Thoracic aorta (tissue), 2 donors: ENCODE results near the gene CHGA. TPM values are rescaled to one million over a fixed set of nuclear protein-coding genes. Genes with fewer than 3 reads are reported as not detected.

Source experiments
- ATAC-seq: fragments of 150-250 bp; one replicate; pipeline ENCODE4 v1.8.0; 2017; ENCODE audit warnings: low read depth; ENCODE audit not compliant: insufficient number of reproducible peaks, low FRiP score
- DNase-seq: peaks from one replicate; pipeline ENCODE4 v3.0.0-alpha.2; 2020; ENCODE audit warnings: low spot score
- H3K27ac ChIP-seq, 2 donors: fragments of 200-600 bp; sonication (generic); 1 replicate in 1 of 2; 2 replicates in 1 of 2; pipeline ENCODE4 v1.5.1; 2016; ENCODE audit warnings: mild to moderate bottlenecking in 2 of 2, moderate library complexity in 2 of 2
- H3K27me3 ChIP-seq: fragments of 200-600 bp; sonication (generic); replicated peaks from 2 replicates; pipeline ENCODE4 v1.6.0; 2016; ENCODE audit warnings: mild to moderate bottlenecking; ENCODE audit not compliant: insufficient read depth
- H3K36me3 ChIP-seq: fragments of 200-600 bp; sonication (generic); one replicate; pipeline ENCODE4 v1.5.1; 2016
- H3K4me1 ChIP-seq, 2 donors: fragments of 200-600 bp; sonication (generic); 1 replicate in 1 of 2; 2 replicates in 1 of 2; pipeline versions ENCODE4 v1.5.1 to v1.6.0; 2016; ENCODE audit warnings: low read depth in 2 of 2, mild to moderate bottlenecking in 1 of 2; ENCODE audit not compliant: control insufficient read depth in 1 of 2
- H3K4me3 ChIP-seq: fragments of 200-600 bp; sonication (generic); 2 replicates; pipeline ENCODE4 v1.5.1; 2016; ENCODE audit warnings: mild to moderate bottlenecking
- H3K9me3 ChIP-seq: fragments of 200-600 bp; sonication (generic); 2 replicates; pipeline ENCODE4 v1.5.1; 2016
- total RNA-seq, 2 donors: library from RNA; depleted of rRNA; stranded (reverse); fragments of >200 nt; gene quantifications; one replicate each; pipeline versions ENCODE4 v1.1.0 to v1.2.3, GENCODE V29; 2016
- TF ChIP-seq, protein P1 (sequence below): fragments of 200-600 bp; sonication (generic); IDR thresholded peaks from one replicate; pipeline ENCODE4 v1.5.1; 2019; ENCODE audit warnings: antibody characterized with exemption

CHGA gene
- total RNA-seq, 2 donors from 2014 or later: not detected

- ATAC-seq (no peak), DNase-seq (no peak)
- no peaks in the 10 kb centered on the region for H3K9me3 ChIP-seq
- TF ChIP-seq, protein P1, sequence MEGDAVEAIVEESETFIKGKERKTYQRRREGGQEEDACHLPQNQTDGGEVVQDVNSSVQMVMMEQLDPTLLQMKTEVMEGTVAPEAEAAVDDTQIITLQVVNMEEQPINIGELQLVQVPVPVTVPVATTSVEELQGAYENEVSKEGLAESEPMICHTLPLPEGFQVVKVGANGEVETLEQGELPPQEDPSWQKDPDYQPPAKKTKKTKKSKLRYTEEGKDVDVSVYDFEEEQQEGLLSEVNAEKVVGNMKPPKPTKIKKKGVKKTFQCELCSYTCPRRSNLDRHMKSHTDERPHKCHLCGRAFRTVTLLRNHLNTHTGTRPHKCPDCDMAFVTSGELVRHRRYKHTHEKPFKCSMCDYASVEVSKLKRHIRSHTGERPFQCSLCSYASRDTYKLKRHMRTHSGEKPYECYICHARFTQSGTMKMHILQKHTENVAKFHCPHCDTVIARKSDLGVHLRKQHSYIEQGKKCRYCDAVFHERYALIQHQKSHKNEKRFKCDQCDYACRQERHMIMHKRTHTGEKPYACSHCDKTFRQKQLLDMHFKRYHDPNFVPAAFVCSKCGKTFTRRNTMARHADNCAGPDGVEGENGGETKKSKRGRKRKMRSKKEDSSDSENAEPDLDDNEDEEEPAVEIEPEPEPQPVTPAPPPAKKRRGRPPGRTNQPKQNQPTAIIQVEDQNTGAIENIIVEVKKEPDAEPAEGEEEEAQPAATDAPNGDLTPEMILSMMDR: no peak
- H3K4me1 ChIP-seq: no peaks in the 10 kb centered on the region
- no peak overlapping the region for H3K4me3 ChIP-seq
- H3K27ac ChIP-seq: no peak overlapping the region
- no peaks in the 10 kb centered on the region for H3K27me3 ChIP-seq
- no peaks in the 10 kb centered on the region for H3K36me3 ChIP-seq
These were observed 4.0 kb downstream of the CHGA start for GRCh38 chr14:92926931-92927330.

DNA sequence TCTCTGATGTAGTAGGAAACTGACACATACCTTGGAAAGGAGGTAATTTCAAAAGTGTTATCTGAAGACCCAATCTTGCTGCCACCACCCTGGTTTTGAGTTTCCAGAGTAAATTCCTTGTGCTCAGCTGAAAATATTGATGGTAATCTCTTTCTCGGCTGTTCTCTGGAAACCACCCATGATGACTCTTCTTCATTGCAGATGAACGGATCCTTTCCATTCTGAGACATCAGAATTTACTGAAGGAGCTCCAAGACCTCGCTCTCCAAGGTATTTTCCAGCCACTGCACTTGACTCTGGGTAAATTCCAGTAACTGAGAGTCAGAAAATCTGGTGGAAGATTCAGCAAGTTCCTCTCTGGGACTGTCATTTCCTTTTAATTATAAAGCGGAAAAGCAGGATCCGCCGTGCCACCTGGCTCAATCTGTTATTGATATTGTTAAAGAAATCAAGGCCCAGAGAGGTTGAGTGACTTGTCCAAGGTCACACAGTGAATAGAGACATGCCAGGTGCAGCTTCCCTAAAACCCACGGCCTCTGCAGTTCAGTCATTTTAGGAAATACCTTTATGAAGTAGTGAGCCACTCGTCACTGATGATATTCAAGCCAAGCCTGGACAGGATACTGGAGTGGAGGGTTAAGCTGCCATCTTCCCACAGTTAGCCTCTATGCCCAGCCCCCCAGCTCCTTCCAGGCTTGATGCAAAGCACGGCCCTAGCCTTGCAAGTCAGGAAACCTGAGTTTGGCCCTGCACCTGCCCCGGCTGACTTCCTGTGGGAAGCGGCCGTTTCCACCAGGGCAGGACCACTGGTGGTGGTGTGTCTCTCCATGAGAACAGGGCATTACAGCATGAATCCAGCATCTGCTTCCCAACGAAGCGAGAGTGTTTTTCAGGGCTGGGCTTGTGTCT is 4.7 kb downstream of the CHGA start:
- TF ChIP-seq, protein P1: no peak
- DNase-seq (no peak), ATAC-seq (no peak)
- no peaks in the 10 kb centered on the region for H3K27me3 ChIP-seq
- no peaks in the 10 kb centered on the region for H3K36me3 ChIP-seq
- H3K4me1 ChIP-seq: no peaks in the 10 kb centered on the region
- H3K9me3 ChIP-seq: no peaks in the 10 kb centered on the region
- H3K27ac ChIP-seq: no peak overlapping the region
- H3K4me3 ChIP-seq: no peak overlapping the region

DNA sequence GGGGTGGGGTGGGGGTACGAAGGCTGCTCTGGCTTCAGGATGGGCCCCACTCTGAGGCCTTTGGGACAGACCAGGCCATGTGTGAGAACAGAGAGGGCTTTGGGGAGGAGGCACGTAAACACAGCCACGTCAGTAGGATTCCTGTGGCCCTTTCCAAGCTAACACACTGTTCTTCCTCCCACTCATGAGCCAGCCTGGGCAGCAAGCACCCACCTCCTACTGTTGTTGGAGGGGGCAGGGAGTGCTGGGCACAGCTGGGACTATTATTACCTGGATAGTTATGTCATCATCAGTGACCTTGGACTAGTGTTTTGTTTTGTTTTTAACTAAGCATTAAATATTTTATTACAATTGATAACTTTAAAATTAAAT is 5.3 kb downstream of the CHGA start:
- ATAC-seq: no peak
- Histone ChIP-seq H3K36me3 (no peaks in the 10 kb centered on the region), H3K27ac (no peak overlapping the region), H3K9me3 (no peaks in the 10 kb centered on the region), H3K27me3 (no peaks in the 10 kb centered on the region), H3K4me3 (no peak overlapping the region), H3K4me1 (no peaks in the 10 kb centered on the region)
- no peak for DNase-seq
- TF ChIP-seq, protein P1: no peak

DNA sequence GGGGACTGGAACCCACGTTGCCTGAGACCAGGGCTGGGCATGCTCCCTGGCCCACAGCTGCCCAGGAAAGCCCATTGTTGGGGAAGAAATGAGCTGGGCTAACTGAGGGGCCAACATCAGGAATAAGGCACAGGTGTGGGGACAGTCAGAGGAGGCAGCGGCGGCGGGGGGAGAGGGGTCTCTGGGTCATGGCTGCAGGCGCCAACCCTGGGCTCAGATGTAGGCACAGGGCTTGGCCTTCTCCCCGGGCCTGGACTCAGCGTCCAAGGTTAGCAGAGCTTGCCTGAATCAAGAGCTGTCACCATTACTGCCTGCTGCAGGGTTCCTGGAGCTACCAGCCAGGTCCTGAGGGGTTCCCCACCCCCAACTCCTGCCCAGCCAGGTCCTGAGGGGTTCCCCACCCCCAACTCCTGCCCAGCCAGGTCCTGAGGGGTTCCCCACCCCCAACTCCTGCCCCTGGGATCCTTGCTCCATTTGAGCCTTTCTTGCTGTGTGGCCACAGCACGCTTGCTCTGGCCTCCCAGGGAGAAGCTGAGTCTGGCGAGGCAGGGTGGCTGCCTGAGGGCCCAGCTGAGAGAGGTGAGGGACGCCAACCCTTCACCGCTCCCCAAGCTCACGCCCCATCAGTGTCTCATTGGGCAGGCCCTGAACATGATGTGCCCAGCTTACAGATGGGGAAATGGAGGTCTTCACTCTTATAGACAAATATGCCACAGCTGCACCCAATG is 6.2 kb downstream of the CHGA start:
- TF ChIP-seq, protein P1: no peak
- Histone ChIP-seq H3K9me3 (no peaks in the 10 kb centered on the region), H3K4me3 (no peak overlapping the region), H3K4me1 (no peaks in the 10 kb centered on the region), H3K27me3 (no peaks in the 10 kb centered on the region), H3K36me3 (no peaks in the 10 kb centered on the region), H3K27ac (no peak overlapping the region)
- no peak for ATAC-seq
- DNase-seq: no peak
